ENCODE data around the gene GH2.
"Not testable (repeated sequence)": the region's sequence is repeated elsewhere in the genome, so short reads cannot be mapped to it uniquely, and the experiment has no call there.

Gene GH2

DNA sequence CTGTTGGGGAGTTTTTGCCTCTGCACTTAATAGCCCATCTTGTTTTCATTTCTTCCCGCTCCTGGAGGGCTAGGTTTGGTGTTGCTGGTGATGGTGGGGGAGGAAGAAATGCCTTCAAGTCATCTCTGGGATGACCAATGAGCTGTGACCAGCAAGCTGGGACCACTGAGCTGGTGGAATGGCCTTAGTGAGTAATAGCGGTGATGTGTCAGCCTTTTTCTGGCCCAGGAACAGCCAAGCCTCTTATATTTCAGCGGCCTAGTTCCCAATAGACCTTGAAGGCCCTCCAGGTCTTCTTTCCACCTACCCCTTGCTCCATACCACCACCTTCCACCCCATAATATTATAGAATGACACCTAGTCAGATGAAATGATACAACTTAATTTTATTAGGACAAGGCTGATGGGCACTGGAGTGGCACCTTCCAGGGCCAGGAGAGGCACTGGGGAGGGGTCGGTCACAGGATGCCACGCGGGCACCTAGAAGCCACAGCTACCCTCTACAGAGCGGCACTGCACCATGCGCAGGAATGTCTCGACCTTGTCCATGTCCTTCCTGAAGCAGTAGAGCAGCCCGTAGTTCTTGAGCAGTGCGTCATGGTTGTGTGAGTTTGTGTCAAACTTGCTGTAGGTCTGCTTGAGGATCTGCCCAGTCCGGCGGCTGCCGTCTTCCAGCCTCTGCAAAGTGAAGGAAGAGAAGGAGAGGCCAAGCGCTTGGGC, 9.9 kb downstream of the GH2 start:
- DNase-seq = not testable (repeated sequence)

DNA sequence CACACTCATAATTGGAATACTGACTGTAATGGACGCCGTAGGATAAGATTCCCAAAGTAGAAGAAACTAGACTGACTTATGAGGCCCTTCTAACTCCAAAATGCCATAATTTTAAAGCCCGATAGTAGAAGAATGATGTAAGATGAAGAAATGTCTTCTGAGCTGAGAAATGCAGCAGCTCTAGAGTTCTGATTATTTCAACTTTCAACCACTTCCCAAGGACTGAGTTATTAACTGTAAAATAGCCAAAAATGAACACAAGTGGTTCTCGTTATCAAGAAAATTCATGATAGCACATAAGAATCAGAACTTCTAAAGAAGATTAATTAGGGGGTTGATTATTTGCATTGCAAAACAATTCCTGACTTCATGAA, 11.5 kb downstream of the GH2 start:
- not testable (repeated sequence) for DNase-seq

DNA sequence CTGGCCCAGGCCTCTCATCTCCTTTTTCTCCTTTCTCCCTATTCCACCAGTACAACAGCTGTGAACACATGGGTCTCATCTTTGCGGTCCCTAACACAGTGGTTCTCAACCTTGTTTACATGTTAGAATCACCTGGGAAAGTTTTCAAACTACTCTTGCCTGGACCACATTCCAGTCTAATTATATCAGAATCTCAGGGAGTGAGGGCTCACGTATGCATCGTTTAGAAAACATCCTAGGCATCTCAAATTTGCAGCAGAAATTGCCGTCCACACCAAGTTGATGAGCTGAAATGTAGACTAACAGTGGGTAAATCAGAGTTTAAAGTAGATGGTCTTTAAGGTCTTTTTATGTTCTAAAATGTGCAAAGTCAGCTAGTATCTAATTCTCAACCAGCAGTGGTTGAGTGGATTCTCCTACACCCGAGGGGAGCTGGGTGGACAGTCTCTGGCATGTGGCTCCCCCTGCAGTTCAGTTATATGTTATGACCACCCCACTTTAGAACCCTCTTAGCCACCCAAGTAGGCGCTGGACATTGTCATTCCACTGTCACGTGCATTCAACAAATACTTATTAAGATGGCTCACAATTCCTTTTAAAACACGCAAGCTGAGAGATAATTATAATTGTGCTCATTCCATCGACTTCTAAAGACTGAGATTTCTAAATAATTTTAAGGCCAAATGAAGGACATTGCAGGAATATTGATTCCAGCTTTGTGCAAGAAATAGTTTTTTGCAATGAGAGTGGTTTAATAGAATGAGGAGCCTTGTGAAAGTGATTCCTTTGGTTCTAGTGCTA, 12.1 kb downstream of the GH2 start:
- DNase-seq = not testable (repeated sequence)

DNA sequence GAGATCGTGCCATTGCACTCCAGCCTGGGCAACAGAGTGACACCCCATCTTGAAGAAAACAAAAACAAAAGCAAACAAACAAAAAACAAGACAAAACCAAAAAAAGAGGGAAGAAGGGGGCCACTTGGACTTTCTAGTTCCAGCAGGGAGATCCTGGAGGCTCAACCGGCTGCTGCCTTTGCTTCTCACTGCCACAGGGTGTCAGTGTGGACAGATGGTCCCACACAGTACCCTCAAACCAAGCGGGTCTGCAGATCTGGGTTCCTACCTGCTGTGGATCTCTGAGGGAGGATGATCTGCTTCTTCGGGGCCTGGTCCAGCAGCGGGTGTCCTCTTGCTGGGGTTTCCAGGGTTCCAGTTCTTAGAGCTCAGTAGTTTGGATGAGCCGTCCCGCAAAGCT, 15.1 kb downstream of the GH2 start:
- not testable (repeated sequence) for DNase-seq

DNA sequence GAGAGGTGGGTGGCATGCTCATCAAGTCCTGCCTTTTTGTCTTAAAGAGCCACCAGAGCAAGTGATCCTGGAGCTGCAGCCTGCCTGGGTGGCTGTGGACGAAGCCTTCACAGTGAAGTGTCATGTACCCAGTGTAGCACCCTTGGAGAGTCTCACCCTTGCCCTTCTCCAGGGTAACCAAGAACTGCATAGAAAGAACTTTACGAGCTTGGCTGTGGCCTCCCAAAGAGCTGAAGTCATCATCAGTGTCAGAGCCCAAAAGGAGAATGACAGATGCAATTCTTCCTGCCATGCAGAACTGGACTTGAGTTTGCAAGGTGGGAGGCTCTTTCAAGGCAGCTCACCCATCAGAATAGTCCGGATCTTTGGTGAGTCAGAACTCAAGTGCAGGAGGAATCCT, 22.5 kb downstream of the GH2 start:
- no peak for DNase-seq

DNA sequence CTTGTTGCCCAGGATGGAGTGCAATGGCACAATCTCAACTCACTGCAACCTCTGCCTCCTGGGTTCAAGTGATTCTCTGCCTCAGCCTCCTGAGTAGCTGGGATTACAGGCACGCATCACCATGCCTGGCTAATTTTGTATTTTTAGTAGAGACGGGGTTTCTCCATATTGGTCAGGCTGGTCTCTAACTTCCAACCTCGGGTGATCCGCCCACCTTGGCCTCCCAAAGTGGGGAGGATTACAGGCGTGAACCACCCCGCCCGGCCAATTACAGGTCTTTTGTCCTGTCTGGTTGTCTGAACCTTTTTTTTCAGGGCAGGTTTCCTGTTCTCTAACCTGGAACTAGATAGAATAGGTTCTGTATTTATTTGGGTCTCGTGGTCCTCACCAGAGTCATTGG, 25.3 kb downstream of the GH2 start:
- not testable (repeated sequence) for DNase-seq

DNA sequence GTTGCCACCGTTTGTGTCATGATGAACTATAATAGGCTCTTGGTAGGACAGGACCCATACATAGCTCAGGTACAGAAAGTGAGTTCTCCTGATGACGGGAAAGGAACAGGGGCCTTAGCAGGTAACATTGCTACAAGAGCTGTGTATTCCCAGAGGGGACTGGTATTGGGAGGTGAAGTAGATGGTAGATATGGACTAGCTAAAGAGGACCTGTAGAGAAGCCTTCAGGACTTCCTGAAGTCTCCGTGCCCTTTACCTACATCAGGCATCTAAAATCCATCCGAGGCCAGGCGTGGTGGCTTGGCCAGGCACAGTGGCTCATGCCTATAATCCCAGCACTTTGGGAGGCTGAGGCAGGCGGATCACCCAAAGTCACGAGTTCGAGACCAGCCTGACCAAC, 26.6 kb downstream of the GH2 start:
- DNase-seq = no peak

DNA sequence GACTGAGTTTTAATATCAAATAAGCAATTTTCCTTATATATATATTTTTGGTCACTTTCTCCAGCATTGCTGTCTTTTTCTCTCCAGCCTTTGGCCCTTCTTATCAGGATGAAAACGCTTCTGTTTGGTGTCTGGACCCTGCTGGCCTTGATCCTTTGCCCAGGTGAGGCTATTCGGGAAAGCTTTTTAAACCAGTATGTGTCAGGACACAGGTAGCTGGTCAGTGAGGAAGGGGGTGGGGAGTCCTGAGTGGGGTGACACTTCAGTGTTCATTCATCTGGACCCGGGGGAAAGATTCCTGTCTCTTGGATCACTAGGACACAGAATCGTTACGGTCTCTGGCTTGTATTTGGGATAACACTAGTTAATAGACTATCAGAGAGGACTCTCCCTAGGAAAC, 27.0 kb downstream of the GH2 start:
- DNase-seq = no peak

DNA sequence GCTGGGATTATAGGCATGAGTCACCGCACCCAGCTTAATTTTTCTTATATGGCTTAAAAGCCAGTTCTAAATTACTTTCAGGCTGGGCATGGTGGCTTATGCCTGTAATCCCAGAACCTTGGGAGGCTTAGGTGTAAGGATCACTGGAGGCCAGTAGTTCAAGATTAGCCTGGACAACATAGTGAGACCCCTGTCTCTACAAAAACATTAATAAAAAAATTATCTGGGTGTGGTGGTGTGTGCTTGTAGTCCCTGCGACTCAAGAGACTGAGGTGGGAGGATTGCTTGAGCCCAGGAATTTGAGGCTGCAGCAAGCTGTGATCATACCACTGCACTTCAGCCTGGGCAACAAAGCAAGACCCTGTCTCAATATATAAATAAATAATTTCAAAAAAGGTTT, 28.5 kb downstream of the GH2 start:
- DNase-seq = no peak

DNA sequence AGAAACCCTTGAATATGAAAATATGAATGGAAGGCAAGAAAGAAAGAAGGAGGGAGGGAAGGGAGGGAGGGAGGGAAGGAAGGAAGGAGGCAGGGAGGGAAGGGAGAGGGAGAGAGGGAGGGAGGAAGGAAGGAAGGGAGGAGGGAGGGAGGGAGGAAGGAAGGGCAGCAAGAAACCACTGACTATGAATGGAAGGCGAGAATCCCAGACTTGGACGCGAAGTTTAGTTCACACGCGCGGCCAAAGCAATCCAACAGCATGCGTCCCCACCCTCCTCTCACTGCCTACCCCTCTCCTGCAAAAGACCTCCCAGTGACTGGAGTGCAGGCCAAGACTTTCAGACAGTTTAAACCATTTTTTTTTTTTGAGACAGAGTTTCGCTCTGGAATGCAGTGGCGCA, 31.3 kb downstream of the GH2 start:
- no peak for DNase-seq

DNA sequence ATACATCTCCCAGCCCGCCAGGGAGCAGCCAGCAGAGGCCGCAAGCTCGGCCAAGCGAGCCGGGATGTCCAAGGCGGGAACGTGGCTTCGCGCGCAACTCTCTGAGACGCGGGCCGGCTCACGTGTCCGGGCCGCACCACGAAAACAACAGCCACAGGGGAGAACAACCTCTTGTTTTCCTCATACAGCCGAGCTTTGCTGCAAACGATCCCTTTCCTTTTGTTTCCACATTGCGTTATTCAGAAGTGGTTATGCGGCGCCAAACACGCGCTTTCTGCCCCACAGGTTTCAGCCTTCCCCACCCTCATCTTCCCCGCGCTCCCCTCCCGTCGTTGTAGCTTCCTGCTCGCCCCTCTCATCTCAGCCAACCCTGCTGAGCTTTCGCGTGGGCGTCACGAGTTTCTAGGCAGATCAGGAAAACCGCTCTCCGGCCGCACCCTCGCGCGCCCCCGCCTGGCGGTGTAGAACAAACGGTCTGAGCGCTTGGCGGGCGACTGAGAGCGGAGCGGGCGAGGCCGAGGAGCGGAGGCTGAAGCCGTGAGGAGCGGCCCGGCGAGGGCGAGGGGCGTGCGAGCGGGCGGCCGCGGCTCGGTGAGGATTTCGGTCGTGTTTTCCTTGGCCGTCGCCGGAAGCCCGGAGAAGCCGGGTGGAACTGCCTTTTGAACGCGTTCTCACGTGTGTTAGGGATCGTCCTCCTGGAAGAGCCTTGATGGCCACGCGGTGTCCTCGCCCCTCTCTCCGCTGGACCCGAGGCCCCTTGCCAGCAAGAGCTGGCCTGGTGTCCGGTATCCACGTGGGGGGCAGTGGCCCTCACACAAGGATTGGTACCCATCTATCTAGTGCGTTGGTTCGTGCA, 32.7 kb downstream of the GH2 start:
- peak; percentile 94 for DNase-seq

DNA sequence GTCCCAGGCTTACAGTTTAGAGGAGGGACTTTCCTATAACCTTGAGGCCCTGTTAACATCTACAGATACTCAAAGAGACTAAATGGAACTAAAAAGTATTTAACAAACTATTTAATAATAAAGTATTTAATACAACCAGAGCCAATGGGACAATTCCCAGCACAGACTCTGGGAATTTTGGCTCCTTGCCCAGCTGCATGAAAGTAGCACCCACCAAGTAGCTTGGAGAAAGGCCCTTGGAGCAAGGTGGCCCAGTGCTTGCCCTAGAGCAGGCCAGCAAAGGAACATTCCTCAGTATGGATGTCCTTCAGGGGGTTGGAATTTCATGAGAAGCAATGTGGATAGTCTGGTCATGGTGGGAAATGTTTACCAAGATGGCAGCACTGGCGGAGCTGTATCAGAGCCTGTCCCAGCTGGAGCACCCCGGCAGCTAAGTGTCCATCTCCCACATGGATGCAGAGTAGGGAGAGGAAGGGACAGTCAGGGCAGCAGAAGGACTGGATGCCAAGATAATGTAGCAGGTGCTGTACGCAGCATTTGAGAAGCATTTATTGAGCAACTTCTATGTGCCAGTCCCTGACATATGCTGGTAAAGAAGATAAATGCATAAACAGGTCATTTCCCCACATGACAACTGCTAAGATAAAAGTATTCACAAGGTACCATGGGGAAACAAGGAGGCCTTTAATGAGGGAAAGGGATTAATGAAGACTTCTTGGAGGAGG, 34.1 kb downstream of the GH2 start:
- DNase-seq = no peak

DNA sequence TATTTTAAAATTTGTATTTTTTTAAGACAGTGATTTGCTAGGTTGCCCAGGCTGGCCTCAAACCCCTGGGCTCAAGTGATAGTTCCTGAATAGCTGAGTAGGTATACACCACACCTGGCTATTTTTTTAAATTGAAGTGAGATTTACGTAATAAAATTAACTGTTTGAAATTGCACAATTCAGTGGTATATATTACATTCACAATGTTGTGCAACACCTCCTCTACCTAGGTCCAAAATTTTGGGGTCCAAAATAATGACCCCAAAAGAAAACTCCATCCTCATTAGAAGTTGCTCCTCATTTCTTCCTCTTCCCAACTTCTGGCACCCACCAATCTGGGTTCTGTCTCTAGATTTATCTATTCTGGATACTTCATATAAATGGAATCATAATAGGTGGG, 36.2 kb downstream of the GH2 start:
- DNase-seq = no peak

DNA sequence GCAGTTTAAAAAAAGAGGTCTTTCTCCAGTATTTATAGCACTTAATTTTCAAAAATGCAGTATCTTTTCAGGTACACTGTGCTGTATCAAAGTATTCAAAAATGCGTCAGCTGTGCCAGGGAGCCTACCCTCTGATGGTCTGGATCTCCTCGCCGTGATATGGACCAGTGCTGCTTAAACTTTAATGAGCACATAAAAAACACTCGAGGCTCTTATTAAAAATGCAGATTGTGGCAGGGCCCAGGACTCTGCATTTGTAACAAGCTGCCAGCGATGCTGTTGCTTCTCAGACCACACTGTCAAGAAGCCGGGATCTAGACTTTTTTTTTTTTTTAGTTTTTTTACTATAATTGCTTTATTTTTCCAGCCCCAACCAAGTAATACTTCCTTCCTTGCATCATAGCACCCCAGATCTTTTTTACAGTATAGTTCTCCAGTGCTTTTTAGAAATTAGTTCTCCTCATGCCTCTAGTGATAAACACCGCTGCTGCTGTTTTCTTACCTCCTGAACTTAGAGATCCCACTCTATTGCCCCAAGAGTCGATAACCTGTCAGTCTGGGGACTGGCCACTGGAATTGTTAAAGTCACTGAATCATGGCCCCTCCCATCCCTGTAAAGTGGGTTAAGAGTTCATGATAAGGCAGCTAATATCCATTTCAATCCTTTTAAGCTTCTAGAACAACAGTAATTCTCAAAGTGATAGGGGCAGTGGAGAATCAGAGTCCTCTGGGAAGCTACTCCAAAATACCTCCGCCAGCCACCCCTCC, 37.6 kb downstream of the GH2 start:
- DNase-seq = no peak

DNA sequence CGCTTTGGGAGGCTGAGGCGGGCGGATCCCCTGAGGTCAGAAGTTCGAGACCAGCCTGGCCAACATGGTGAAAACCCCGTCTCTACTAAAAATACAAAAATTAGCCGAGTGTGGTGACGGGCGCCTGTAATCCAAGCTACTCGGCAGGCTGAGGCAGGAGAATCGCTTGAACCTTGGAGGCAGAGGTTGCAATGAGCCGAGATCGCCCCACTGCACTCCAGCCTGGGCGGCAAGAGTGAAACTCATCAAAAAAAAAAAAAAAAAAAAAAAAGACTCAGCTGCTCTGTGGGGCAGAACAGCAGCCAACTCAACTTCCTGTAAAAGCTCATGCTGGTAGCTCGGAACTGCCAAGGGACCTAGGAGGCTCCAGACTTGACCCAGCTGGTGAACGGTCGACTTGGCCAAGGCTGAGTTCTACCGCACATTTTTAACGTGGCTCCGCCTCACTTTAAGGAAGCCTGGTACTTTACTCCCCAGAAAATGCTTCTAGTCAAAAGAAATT, 38.3 kb downstream of the GH2 start:
- not testable (repeated sequence) for DNase-seq

DNA sequence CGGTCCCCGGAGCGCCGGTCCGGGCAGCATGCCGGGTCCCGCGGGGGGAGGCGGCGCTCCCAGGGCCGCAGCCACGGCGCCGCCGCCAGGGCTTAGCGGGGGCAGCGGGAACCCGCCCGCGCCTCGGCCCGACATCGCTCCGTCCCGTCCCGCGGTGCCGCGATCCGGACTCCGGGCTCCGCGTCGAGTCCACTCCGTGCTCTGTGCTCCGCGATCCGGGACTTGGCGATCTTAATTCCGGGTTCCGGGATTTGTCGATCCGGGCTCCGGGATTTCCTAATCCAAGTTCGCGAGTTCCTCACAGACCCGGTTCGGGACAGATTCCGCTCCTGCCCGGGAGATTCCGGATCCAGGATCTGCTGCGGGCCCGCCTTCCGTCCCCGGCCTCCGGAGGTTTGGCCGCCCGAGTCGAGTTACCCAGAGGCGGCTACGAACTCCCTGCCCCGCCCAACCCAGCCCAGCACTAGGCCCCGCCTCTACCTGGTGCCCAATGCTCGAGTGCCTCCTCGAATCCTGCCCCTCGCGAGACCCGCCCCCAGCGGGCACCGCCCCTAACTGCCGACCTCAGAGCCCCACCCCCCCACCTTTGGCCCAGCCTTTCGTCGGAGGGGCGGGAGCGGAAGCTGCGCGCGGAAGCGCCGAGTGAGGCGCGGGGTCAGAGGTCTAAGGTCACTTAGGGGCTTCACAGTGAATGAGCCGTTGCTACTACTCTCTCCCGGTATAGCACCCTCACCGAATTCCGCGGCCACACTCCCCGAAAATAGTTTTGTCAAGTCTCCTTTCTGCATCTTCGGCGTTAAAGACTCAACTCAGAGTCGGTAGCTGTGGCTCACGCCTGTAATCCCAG, 39.0 kb downstream of the GH2 start, which contains the start of gene SMARCD2:
Gene SMARCD2 (minus strand): TSS at position 146 of the 847 bp plus-strand sequence. CDS start 11 bp downstream, at position 135.
- DNase-seq = peak; percentile 99

DNA sequence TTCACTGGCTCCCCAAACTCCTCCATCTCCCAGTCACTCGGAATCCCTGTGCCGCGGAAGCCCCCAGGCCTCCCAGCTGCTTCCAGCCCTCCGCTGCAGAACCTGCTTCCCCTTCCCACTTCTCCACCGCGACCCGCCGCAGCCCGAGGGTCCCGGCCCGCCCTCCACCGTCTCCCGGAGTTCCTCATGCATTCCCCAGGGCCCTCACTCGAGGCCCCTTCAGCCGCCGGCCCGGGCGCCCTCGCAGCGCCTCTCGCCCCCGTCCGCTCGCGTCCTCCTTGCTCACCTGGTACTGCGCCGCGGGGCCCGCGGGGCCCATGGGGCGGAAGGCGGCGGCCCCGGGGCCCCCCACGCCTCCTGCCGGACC, 39.6 kb downstream of the GH2 start:
- DNase-seq = no peak

DNA sequence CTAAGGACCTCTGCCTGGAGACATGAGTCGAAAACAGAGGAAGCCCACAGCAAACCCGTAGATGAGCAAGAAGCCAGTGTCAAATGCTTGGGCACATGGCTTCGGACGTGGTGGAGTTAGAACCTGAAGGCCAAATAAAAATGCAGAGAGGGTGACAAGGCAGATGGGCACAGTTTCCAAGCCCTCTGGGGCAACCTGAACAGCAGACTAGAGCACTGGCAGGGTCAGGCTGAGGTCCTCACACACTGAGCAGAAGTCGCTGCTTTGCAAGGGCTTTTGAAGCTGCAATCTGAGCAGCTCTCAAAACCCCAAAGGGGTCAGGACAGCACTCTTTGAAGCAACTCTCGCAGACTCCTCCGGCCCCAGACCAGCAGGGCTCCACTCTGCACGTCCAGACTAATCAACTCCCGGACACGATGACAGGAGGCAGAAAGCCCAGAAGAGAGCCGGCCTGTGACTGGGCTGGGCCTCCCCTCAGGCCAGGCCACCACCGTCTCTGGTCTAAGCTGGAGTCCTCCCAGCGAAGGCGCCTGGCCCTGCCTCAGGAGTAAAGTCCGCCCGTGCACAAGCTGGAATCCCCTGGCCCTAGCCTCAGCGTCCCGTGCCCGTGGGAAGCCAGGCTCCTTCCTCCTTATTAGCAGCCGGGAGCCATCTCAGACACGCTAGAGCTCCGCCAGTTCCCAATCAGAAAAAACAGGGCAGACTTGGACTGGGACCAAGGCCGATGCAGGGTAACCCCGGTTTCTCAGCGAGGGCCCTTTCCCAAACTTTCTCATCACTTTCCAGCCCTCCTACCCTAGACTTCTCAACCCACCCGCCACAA, 40.2 kb downstream of the GH2 start:
- DNase-seq = no peak

DNA sequence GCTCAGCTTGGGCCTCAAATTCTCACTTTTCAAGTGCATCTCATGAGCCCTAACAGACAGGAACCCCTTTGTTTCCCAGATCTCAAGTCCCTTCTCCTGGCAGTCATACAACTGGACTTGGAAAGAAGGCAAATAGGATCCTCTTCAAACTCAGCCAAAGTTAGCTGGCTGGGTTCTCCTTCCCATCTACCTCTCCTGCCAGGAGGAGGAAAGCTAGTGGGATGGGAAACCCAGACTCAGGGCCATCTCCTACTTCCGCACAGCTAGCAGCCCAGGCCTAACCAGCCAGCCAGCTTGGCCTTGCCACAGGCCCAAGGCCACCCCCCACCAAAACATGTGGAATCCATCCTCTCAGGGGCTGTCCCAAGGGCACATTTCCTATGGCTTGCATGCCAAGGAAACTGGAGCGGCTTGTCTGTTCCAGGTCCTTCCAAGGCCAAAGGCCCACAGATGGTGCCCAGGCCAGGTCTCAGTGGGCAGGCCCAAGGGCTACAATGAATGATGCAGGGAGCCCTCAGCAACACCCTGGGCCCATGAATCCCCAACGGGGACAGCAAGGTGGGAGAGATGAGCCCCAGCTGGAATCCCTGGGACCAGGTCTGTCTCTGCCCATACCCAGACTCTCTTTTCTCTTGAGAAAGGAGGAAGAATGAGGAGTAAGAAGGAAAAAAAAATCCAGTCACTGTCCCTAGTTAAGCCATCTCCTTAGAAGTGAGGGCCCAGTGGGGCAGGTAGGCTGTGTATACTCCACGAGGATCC, 41.0 kb downstream of the GH2 start:
- DNase-seq = no peak
